PC-9 (cell line): ENCODE data around the gene ARHGAP18.

Source experiments
- EZH2 ChIP-seq: fragments of 200-600 bp; sonication (generic); IDR thresholded peaks from 2 replicates; pipeline ENCODE4 v1.8.0; 2017; ENCODE audit warnings: antibody characterized with exemption, low read depth
- TF ChIP-seq, protein P1 (sequence below): fragments of 200-600 bp; sonication (generic); conservative IDR thresholded peaks from 2 replicates; pipeline ENCODE4 v1.6.1; 2017; ENCODE audit warnings: mixed run types, antibody characterized with exemption, mild to moderate bottlenecking, moderate library complexity

DNA sequence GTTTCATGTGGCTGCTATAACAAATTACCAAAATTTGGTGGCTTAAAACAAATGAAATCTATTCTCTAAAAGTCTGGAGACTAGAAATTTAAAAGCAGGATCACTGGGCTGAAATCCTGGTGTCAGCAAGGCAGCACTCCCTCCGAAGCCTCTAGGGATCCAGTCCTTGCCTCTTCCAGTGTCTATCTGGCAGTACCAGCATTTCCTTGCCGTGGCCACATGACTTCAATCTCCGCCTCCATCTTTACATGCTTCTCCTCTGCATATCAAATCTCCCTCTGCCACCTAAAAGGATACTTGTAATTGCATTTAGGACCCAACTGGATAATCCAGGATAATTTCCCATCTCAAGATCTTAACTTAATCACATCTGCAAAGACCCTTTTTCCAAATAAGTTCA, 30.2 kb downstream of the ARHGAP18 start:
- TF ChIP-seq EZH2, result no peak
- TF ChIP-seq, protein P1, sequence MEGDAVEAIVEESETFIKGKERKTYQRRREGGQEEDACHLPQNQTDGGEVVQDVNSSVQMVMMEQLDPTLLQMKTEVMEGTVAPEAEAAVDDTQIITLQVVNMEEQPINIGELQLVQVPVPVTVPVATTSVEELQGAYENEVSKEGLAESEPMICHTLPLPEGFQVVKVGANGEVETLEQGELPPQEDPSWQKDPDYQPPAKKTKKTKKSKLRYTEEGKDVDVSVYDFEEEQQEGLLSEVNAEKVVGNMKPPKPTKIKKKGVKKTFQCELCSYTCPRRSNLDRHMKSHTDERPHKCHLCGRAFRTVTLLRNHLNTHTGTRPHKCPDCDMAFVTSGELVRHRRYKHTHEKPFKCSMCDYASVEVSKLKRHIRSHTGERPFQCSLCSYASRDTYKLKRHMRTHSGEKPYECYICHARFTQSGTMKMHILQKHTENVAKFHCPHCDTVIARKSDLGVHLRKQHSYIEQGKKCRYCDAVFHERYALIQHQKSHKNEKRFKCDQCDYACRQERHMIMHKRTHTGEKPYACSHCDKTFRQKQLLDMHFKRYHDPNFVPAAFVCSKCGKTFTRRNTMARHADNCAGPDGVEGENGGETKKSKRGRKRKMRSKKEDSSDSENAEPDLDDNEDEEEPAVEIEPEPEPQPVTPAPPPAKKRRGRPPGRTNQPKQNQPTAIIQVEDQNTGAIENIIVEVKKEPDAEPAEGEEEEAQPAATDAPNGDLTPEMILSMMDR, result no peak
